Frontal cortex (tissue), 4 donors: ENCODE results near the gene TMEM117. TPM values are rescaled to one million over a fixed set of nuclear protein-coding genes. Genes with fewer than 3 reads are reported as not detected.
A peak's percentile ranks its signal among the peaks of the same experiment; 100 is the strongest.
"Not testable (repeated sequence)": the region's sequence is repeated elsewhere in the genome, so short reads cannot be mapped to it uniquely, and the experiment has no call there.

Source experiments
- DNase-seq, 2 donors: peaks; one replicate each; pipeline ENCODE4 v3.0.0; 2012; ENCODE audit warnings: low spot score in 2 of 2
- FAIRE-seq: peaks from 2 replicates; lab custom pipeline; 2012; peaks lifted over from hg19 to GRCh38; lab: Jason Lieb, UNC
- total RNA-seq: library from RNA; depleted of rRNA; stranded (reverse); fragments of >200 nt; gene quantifications from one replicate; pipeline ENCODE4 v1.2.3, GENCODE V29; 2014
- donor health status: control.
- donor health status: control.
- donor health status: control.

The TMEM117 gene
- total RNA-seq, 1 donor from 2014 or later: 9.8 TPM

DNA sequence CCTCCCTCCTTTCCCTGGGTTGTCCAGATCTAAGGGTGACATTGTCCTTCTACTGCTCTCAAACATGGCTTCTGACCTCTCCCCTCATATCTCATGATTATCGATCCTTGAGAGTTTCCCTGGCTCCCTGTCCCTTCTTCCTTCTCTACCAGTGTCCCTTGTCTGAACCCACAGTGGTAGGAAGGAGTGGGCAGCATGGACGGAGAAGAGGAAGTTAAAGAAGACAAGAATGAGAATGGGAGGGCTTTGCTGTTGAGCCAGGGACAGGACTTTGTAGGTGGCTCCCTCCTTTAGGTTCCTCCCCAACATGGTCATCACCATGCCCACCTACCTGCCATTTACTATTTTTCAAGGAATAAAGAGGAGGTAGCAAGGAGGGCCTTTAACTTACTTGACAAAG lies 166.7 kb downstream of the TMEM117 start:
- FAIRE-seq (no peak), DNase-seq (no peak)

DNA sequence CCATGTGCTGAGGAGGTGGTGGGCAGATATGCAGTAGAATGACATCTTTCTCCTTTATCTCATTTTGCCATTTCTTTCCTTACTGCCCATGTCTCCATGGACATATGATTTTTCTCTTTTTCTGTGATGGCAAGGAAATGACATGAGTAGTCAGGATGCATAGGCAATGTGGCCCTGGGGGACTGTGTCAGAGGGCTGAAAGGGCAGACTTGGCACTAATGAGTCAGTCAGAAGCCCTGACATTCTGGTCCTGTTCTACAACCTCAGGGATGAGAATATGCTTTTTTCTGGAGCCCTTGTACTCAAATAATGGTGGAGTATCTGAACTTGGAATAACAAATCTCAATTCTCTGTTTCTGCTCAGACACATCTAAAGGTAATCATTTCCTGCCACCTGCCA lies 167.8 kb downstream of the TMEM117 start:
- no peak for FAIRE-seq
- DNase-seq: no peak

DNA sequence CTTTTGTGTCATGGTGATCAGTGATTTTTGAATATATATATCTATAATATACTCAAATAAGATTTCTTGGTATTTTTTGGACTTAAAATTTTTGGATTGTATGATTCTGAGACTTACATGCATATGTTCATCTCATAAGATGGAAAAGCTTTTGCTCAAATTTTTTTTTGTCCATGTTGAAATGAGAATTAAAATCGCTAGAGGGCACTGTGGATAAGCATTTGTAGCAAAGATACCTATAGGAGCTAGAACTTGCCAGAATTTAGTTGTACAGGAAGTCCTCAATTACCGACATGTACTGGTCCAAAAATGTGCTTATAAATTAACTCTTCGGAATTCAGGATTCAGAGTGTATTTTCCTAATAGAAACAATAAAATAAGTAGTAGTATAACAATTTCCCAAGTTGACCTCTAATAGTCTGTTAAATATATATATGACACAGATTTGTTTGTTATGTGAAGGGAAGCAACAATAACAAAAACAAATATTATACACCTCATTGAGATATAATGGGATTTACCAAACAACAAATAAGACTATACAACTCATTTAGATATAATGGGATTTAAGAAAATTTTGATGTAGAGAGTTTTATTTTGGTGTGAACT lies 179.6 kb downstream of the TMEM117 start:
- FAIRE-seq (peak; percentile 81), DNase-seq (peak in 1 of 2 donors; percentile 14)

DNA sequence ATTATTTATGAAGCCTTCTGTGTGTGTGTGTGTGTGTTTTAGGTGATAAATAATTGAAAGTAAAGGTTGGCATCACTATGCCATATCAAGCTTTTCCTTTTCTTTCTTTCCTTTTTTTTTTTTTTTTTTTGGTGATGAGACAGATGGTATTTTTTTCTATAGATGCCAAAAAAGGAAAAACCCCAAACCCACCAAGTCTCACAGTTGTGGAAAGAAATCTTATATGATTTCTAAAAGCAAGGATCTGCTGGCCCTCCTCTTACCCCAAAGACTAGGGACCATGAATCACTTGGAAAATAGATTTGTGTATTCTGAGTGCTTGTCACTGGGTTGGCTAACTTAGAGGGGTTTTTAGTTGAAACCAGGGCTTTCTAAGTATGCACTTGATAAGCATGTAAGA lies 181.3 kb downstream of the TMEM117 start:
- FAIRE-seq: no peak
- DNase-seq: no peak

DNA sequence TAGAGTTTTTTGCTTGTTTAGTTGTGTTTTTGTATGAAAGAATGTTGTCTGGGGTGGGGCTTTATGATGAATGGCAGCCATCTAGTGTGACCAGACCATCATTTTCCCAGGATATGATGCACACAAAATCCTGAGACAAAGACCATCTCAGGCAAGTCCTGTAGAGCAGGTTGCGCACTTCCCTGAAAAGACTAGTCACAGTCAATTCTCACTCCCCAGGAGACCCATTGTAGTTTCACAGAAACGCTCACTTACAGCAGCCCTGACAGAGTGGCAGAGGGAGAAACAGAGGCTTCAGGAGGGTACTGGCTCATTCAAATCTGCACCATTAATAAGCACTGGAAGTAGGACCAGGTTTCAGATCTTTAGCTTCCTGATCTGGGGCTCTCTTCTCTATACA lies 183.2 kb downstream of the TMEM117 start:
- FAIRE-seq (no peak), DNase-seq (no peak)

DNA sequence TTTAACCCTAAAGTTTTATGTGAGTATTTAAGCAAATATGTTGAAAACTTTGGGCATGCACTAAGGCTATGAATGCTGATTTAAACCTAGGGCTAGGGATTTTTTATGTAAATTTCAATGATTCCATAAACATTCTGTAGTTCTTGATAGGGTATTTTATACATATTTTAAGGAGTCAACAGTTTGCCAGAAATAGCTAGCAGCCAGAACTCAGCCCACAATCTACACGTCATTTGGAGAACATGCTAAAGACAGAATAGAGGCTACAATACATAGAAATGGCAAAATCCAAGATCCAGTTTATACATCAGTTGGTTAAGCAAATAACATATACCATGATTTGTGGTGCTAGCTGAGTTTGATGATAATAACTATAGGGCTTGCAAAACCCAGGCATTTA lies 184.7 kb downstream of the TMEM117 start:
- DNase-seq (no peak), FAIRE-seq (no peak)

DNA sequence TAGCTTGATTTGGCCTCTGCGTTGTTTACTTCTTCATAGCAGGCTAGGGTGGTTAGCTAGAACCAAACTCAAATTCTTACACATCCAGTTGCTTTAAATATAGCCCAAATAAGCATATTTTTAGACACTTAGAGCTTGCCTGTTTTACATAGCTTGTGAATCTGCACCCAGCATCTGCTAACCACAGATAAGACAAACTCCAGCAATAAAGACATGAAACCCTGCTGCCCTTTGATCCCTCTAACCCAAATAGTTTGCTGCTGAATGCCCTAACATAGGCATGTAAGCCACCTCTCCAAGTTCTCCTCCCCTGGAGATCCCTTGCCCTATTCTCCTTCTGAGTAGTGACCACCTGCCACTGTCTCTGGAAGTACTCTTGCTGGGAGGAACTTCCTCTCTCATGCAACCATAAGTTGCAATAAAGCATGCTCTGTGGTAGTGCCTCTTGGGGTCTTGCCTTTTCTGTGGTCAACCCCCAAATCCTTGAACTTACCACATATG lies 185.6 kb downstream of the TMEM117 start:
- no peak for DNase-seq
- no peak for FAIRE-seq

DNA sequence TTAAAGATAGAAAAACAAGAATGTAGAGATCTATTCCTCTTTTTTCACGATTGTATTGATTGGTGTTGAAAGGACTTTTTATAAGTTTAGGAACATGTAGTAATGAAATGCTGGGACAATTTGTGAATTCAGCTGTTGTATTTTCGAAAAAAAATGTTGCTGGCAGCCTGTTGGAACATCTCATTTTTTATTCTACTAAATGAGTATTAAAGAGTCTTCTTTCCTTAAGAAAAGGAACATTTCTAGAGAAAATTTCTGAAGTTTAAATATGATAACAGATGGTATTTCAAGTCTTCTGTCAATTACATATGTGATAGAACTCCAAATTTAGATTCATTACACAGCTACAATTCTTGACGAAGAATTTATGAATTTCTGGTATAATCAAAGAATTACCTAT lies 189.6 kb downstream of the TMEM117 start:
- DNase-seq (no peak), FAIRE-seq (no peak)

DNA sequence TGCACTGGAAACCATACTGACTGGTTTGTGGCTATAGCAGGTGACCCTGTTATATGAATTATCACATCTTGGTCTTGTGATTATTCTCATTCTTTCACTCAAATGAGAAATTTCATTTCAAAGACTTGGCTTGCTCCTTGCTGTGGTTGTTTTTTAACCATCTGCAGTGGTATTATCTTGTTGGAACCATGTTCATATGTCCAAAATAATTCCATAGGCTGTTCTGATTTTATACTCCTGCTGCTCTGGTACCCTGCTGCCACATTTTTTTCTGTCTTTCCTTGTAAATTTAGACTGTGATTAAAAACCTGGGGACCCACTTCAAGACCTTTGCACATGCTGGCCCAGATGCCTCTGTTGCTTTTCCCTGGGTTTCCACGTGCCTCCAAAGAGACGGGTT lies 190.2 kb downstream of the TMEM117 start:
- DNase-seq (no peak), FAIRE-seq (no peak)

DNA sequence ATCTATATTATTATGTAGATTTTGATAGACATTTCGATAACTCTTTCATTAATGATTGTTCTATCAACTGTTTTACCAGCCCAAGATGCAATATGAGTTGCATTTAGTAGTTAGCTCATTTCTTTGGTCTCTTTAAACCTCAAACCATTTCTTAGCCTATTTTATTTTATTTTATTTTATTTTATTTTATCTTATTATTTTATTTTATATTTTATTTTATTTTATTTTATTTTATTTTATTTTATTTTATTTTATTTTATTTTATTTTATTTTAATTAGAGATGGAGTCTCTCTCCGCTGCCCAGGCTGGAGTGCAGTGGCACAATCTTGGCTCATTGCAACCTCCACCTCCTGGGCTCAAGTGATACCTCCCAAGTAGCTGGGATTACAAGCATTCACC lies 191.0 kb downstream of the TMEM117 start:
- FAIRE-seq, DNase-seq: not testable (repeated sequence)

DNA sequence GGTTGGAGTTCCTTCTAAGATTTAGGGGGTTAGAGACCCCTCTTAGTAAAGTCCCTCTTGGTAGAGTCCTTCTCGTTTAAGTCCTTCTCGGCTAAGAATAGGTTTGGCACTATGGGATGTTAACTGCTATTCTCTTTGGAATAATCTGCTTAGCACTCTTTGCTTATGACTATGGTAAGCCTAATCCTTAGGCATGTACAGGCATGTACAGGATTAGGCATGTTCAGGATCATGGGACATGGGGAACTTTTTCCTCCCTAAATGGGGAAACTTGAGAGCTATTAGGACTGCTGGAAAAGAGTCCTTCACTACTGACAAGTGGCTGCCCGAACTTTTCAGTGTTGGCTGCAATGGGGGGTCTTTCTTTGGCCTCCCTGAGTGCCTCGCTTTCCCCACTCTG lies 193.3 kb downstream of the TMEM117 start:
- DNase-seq: no peak
- no peak for FAIRE-seq

DNA sequence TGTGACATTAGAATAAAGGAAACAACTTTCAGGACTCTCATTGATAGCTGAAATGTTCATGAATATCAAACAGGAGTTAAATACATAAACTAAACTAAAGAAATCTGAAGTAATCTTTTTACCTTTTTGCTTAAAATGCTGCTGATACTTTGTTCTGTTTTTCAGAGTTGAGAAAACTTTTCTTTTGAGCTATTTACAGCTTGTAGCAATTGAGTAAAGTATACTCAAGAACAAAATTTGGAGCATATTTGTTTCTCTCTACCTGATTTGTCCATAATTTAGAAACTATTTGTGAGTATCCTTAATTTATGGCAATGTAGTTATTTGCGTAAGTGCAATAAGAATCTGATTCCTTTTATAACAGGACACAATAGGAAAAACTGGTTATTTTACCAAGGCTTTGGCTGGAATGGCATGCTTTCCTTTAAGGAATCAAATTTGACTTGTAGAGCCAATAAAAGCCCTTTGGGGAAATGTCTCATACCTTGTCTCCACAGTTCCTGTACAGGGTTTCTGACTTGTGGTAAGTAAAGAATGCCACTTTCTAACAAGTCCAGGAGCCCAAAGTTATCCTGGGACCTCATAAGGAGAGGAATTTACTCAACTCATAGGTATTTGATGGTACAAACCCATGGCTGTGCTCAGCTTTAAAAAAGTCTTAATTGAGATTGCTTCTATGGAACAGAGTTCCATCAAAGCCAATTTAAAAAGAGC lies 195.7 kb downstream of the TMEM117 start:
- DNase-seq (no peak), FAIRE-seq (no peak)

DNA sequence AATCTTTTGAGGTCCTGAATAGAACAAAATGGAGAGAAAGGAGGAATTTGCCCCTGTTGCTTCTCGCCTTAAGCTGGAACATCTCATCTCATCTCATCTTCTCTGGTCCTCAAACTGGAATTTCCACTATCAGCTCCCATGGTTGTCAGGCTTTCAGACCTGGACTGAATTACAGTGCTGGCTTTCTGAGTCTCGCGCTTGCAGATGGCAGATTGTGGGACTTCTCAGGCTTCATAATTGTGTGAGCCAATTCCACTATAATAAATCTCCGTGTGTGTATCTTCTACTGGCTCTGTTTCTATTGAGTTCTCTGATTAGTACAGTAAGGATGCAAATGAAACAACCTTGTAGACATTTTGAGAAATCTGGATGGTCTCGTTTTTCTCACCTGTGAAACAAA lies 199.0 kb downstream of the TMEM117 start:
- no peak for FAIRE-seq
- no peak for DNase-seq

DNA sequence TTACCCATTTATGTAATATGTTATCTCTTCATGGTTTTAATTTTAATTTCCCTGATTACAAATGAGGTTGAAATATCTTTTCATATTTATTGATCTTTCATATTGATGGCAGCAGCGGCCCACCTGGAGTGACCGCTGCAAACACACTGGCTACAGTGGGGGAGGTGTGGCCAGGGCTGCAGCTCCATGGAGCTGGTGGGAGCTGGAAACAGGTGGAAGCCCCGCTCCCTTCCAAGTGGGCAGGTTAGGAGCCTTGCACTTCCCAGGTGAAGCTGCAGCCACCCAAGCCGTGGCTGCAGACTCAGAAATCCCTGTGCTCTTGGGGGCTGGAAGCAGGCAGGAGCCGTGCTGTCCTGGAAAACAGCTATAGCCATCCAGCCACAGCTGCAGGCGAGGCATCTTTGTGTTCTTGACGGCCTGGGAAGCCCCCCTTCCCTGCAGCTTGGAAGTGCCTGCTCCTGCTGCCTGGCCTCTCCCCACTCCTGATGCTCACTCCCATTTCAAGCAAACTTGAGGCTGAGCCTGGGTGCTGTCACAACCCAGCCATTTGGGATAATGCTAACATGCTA lies 201.1 kb downstream of the TMEM117 start:
- no peak for FAIRE-seq

DNA sequence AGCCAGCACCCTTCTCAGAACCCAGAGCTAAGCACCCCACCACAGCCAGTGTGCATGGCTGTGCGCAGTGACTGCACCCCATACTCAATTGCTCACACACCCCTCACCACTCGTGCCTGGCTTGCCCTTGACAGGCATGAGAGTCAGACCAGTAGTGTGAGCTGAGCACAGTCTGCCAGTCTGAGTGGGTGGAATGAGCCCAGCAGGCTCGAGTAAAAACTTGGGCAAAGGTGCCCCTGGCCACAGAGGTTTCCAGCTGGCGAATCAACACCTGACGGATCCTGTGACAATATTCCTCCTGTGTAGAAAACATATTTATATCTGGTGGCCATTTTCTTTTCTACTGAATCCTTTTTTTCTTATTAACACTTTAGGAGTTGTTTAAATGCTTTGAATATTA lies 202.5 kb downstream of the TMEM117 start:
- FAIRE-seq (no peak), DNase-seq (no peak)

More for the DNA sequence above, 201.1 kb downstream of the TMEM117 start:
- no peak for DNase-seq

DNA sequence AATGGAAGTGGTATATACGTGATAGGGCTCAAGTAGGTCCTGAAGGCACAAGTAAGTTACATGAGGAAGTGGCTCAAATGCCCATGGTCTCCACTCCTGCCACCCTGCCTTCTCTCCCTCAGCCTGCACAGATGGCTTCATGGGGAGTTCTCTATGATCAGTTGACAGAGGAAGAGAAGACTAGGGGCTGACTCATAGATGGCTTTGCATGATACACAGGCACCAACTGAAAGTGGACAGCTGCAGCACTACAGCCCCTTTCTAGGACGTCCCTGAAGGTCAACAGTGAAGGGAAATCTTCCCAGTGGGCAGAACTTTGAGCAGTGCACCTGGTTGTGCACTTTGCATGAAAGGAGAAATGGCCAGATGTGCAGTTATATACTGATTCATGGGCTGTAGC lies 208.6 kb downstream of the TMEM117 start:
- not testable (repeated sequence) for FAIRE-seq, DNase-seq

DNA sequence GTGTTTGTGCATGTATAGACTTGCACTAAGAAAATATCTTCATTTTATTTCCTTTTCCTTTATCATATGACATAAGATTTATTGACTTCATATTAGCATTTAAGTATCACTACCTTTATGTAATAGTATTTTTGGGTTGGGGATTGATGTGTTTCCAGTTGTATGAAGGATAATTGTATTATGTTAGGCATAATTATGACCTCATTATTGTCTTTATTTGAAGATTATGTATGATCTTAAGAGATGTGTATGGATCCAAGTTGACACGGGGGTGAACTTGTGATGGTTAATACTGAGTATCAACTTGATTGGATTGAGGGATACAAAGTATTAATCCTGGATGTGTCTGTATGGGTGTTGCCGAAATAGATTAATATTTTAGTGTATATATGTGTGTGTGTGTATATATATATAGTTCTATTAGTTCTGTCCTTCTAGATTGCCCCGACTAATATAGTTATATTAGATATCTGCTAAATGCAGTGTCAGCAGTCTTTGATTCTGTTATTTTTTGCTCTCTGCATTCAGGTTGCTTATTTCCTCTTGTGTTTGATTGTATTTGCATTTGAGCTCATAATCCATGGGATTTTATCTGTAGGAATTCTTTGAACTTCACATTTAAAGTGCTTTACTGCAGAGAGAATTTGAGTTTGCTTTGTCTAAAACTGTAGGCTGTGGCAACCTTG lies 211.0 kb downstream of the TMEM117 start:
- FAIRE-seq: no peak
- no peak for DNase-seq

DNA sequence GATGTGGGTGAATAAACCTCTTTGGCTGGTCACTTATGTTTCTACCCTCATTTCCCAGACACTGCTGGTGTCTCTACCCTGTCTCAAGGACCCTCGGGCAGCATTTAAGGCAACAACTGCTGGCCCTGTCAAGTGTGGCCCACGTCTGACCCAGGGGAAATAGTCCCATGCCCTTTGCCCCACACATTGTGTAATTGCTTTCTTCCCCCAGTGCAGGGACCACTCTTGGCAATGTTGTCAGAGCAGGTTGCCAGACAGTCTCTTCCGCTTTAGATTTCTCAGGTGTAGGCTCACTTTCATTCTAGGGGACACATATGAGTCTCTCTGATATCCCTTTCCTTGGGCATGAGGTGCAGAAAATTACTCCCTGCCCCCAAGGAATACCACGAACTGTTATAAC lies 216.7 kb downstream of the TMEM117 start:
- FAIRE-seq (no peak), DNase-seq (no peak)

DNA sequence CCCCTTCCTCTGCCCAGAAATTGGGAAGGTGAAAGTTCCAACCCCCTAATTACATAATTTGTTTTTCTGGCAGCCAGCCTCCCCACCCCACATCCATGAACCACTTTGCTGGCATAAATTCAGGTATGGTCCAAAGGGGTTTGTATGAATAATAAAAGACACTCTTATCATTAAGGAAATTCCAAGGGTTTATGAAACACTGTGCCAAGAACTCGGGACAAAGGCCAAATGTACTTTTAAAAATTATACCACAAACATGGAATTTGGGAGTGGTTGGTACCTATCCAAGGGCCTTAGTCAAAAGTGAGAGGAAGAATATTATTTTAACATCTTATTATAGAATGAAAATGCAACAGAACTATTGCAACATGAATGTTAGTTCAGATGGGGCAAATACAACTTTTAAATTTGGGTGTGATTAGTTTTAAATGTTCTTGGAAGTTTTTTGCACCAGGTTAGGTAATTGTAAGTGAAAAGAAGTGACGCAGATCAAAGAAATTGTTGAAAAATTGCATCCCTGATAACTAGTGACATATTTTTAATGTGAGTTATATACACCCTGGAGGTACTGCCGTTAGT lies 217.8 kb downstream of the TMEM117 start:
- DNase-seq: no peak
- FAIRE-seq: no peak

DNA sequence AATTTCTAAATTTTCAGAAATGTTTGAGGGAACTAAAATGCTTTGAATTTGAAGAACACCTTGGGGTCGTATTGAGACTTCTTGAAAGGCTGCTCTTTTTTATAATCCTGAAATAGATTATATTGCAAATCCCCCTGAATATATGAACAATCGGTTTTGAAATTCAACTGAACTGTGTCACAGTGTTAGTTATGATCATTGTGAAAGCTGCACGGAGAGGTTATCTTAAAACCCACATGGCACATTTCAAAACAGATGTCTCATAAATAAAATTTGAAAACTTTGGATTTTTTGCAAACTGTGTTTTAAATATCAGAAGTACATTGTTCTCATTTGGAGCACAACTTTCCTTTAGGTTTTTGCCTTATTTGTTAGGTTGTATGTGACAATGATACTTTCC lies 218.4 kb downstream of the TMEM117 start:
- FAIRE-seq (no peak), DNase-seq (no peak)
